Forelimb muscle (tissue), 1 donor: ENCODE measurements around the gene MEGF6. TPM values are rescaled to one million over a fixed set of nuclear protein-coding genes. Genes with fewer than 3 reads are reported as not detected.

ENCODE experiments used
- DNase-seq: peaks from one replicate; pipeline ENCODE4 v3.0.0-alpha.2; 2013; ENCODE audit warnings: low read depth
- polyA plus RNA-seq: library from polyadenylated mRNA; unstranded; fragments of 120-200 nt; gene quantifications from one replicate; pipeline ENCODE4 v1.2.1, GENCODE V29; 2013; ENCODE audit not compliant: insufficient read length

The MEGF6 gene
- polyA plus RNA-seq, 1 donor: 10.2 TPM

GRCh38 chr1:3442331-3442730, 169.0 kb downstream of the MEGF6 start:
- DNase-seq: no peak

- DNase-seq: no peak
Observed at GRCh38 chr1:3441880-3442279, 169.4 kb downstream of the MEGF6 start.

GRCh38 chr1:3441410-3441847, 169.9 kb downstream of the MEGF6 start:
- DNase-seq: no peak

GRCh38 chr1:3440711-3441409, 170.4 kb downstream of the MEGF6 start:
- DNase-seq: no peak

- DNase-seq: no peak
Observed at GRCh38 chr1:3440300-3440681, 171.0 kb downstream of the MEGF6 start.

Other genes starting within 250 kb of the MEGF6 start
- 0.80 TPM for gene ARHGEF16, start 156.8 kb downstream of the MEGF6 start, polyA plus RNA-seq
- 28.5 TPM for gene TPRG1L, start 13.5 kb upstream of the MEGF6 start, polyA plus RNA-seq
- 10.4 TPM for gene WRAP73, start 38.6 kb upstream of the MEGF6 start, polyA plus RNA-seq
- 1.0 TPM for gene TP73, start 41.0 kb upstream of the MEGF6 start, polyA plus RNA-seq
- 0.19 TPM for gene CCDC27, start 140.9 kb upstream of the MEGF6 start, polyA plus RNA-seq
- gene SMIM1, start 161.2 kb upstream of the MEGF6 start, polyA plus RNA-seq: 3.1 TPM
- 49.1 TPM for gene LRRC47, start 185.0 kb upstream of the MEGF6 start, polyA plus RNA-seq
- 19.7 TPM for gene CEP104, start 245.7 kb upstream of the MEGF6 start, polyA plus RNA-seq
- 4.6 TPM for gene DFFB, start 246.0 kb upstream of the MEGF6 start, polyA plus RNA-seq